PC-9 (cell line): ENCODE results near the gene THOC7. TPM values are rescaled to one million over a fixed set of nuclear protein-coding genes. Genes with fewer than 3 reads are reported as not detected.

Experiments
- BruUV-seq: library from RNA; stranded (reverse); fragments of 400-500 nt; replicated peaks from 2 replicates; lab custom pipeline; 2021; lab: Mats Ljungman, UMichigan
- CTCF ChIA-PET: fragments of 300-600 bp; sonication (Branson Sonifier 250); formaldehyde crosslinking; loops from one replicate; lab custom pipeline; 2022; ENCODE audit warnings: antibody characterized with exemption; lab: Charles Lee
- POLR2A ChIA-PET: fragments of 300-600 bp; sonication (Branson Sonifier 250); formaldehyde crosslinking; loops from one replicate; lab custom pipeline; 2022; ENCODE audit warnings: antibody characterized with exemption; ENCODE audit not compliant: unreplicated experiment; lab: Charles Lee
- DNase-seq, 2 experiments: peaks; one replicate each; pipeline versions ENCODE4 v3.0.0 to v3.0.0-alpha.2; 2015 to 2022; ENCODE audit warnings: mixed read lengths in 1 of 2
- H2AFZ ChIP-seq: fragments of 200-600 bp; sonication (generic); 2 replicates; pipeline ENCODE4 v1.8.1; 2017; ENCODE audit warnings: antibody characterized with exemption
- H3F3A ChIP-seq: fragments of 200-600 bp; sonication (generic); 2 replicates; pipeline ENCODE4 v1.8.1; 2017; ENCODE audit warnings: antibody characterized with exemption, mild to moderate bottlenecking, low read depth; ENCODE audit not compliant: insufficient read depth
- H3K27ac ChIP-seq: fragments of 200-600 bp; sonication (generic); 2 replicates; pipeline ENCODE4 v1.6.1; 2016; ENCODE audit warnings: mixed run types
- H3K27me3 ChIP-seq: fragments of 200-600 bp; sonication (generic); 2 replicates; pipeline ENCODE4 v1.6.1; 2016; ENCODE audit warnings: low read depth, mixed run types; ENCODE audit not compliant: insufficient read depth
- H3K36me3 ChIP-seq: fragments of 200-600 bp; sonication (generic); 2 replicates; pipeline ENCODE4 v1.6.1; 2016; ENCODE audit warnings: low read depth, mixed run types
- H3K4me1 ChIP-seq: fragments of 200-600 bp; sonication (generic); replicated peaks from 2 replicates; pipeline ENCODE4 v1.6.1; 2016; ENCODE audit warnings: mixed run types; ENCODE audit not compliant: insufficient read depth
- H3K4me2 ChIP-seq: fragments of 200-600 bp; sonication (generic); 2 replicates; pipeline ENCODE4 v1.6.1; 2017; ENCODE audit warnings: mixed run types
- H3K4me3 ChIP-seq: fragments of 200-600 bp; sonication (generic); 2 replicates; pipeline ENCODE4 v1.6.1; 2016; ENCODE audit warnings: mixed run types
- H3K79me2 ChIP-seq: fragments of 200-600 bp; sonication (generic); 2 replicates; pipeline ENCODE4 v1.6.1; 2017; ENCODE audit warnings: low read depth, mixed run types
- H3K9me2 ChIP-seq: fragments of 200-600 bp; sonication (generic); 2 replicates; pipeline ENCODE4 v1.8.1; 2017; ENCODE audit warnings: mild to moderate bottlenecking; ENCODE audit not compliant: insufficient read depth
- H3K9me3 ChIP-seq: fragments of 200-600 bp; sonication (generic); 2 replicates; pipeline ENCODE4 v1.8.1; 2016; ENCODE audit warnings: low read depth; ENCODE audit not compliant: insufficient read depth
- H4K20me1 ChIP-seq: fragments of 200-600 bp; sonication (generic); 2 replicates; pipeline ENCODE4 v1.8.1; 2017; ENCODE audit not compliant: insufficient read depth
- EZH2 ChIP-seq: fragments of 200-600 bp; sonication (generic); IDR thresholded peaks from 2 replicates; pipeline ENCODE4 v1.8.0; 2017; ENCODE audit warnings: antibody characterized with exemption, low read depth
- intact Hi-C: fragments of 100-400 bp; cut with micrococcal nuclease; formaldehyde crosslinking; loops from one replicate; pipeline ENCODE4 v1.10.0; 2022; ENCODE audit not compliant: unreplicated experiment
- total RNA-seq: library from RNA; stranded (reverse); gene quantifications from 2 replicates; pipeline ENCODE4 v1.2.3, GENCODE V29; 2021
- TF ChIP-seq, protein P1 (sequence below): fragments of 200-600 bp; sonication (generic); conservative IDR thresholded peaks from 2 replicates; pipeline ENCODE4 v1.6.1; 2017; ENCODE audit warnings: mixed run types, antibody characterized with exemption, mild to moderate bottlenecking, moderate library complexity

Gene THOC7
- total RNA-seq, 1 experiment from 2014 or later: 94.3 TPM

DNA sequence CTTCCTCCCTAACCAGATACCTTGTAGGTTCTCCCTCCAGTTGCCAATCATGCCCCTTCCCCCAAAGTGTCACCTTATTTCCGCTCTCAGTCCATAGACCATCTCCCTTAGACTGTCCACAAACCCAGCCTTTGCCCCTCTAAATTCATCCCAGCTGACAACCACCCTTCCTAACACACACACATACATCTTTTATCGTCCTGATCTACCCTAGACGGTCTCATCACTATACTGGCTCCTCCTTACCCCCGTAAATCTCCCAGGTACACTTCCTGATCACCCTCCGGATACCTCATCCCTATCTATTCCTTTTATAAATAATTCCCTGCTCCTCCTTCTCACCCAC, 828 bp downstream of the THOC7 start:
- DNase-seq: no peak
- no peak overlapping the region for H3K27ac ChIP-seq
- no peaks in the 10 kb centered on the region for H3K9me3 ChIP-seq
- H3K4me3 ChIP-seq: peak overlapping the region; percentile 90
- H4K20me1 ChIP-seq: no peaks in the 10 kb centered on the region
- ChIA-PET CTCF (no interaction called here), POLR2A (no interaction called here)
- H2AFZ ChIP-seq: peak overlapping the region; percentile 86
- no peaks in the 10 kb centered on the region for H3K27me3 ChIP-seq
- H3F3A ChIP-seq: no peaks in the 10 kb centered on the region
- peaks cover 13% of the 10 kb centered on the region for H3K4me1 ChIP-seq
- no TSS peak for BruUV-seq
- peak overlapping the region; percentile 86 for H3K4me2 ChIP-seq
- peaks cover 83% of the 10 kb centered on the region for H3K79me2 ChIP-seq
- H3K9me2 ChIP-seq: no peaks in the 10 kb centered on the region
- intact Hi-C loops: no loop called here
- H3K36me3 ChIP-seq: no peaks in the 10 kb centered on the region
- no peak for TF ChIP-seq EZH2
- TF ChIP-seq, protein P1, sequence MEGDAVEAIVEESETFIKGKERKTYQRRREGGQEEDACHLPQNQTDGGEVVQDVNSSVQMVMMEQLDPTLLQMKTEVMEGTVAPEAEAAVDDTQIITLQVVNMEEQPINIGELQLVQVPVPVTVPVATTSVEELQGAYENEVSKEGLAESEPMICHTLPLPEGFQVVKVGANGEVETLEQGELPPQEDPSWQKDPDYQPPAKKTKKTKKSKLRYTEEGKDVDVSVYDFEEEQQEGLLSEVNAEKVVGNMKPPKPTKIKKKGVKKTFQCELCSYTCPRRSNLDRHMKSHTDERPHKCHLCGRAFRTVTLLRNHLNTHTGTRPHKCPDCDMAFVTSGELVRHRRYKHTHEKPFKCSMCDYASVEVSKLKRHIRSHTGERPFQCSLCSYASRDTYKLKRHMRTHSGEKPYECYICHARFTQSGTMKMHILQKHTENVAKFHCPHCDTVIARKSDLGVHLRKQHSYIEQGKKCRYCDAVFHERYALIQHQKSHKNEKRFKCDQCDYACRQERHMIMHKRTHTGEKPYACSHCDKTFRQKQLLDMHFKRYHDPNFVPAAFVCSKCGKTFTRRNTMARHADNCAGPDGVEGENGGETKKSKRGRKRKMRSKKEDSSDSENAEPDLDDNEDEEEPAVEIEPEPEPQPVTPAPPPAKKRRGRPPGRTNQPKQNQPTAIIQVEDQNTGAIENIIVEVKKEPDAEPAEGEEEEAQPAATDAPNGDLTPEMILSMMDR: no peak

DNA sequence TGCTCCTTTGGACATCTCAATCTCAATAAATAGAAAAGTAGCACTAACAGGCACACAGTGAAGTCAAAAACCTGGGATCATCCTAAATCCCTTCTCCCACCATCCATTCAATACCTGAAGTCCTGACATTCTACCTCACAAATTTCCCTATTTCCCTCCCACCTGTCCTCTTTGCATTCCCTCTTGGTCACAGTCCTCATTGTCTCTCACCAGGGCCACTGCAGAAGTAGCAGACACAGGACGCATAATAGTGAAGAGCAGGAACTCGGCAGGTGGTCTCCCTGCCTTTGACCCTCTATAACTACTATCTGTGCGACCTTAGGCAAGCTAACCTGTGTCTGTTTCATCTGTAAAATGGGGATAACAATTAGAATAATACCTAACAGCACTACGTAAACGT, 2.3 kb downstream of the THOC7 start:
- Histone ChIP-seq H2AFZ (no peak overlapping the region), H3F3A (no peaks in the 10 kb centered on the region), H3K4me3 (no peak overlapping the region), H3K36me3 (no peaks in the 10 kb centered on the region), H3K27me3 (no peaks in the 10 kb centered on the region), H3K27ac (no peak overlapping the region), H4K20me1 (no peaks in the 10 kb centered on the region), H3K9me2 (no peaks in the 10 kb centered on the region), H3K9me3 (no peaks in the 10 kb centered on the region), H3K79me2 (peaks cover 85% of the 10 kb centered on the region), H3K4me1 (peaks cover 13% of the 10 kb centered on the region), H3K4me2 (no peak overlapping the region)
- no peak for TF ChIP-seq EZH2
- TF ChIP-seq, protein P1: no peak
- CTCF ChIA-PET: no interaction called here
- POLR2A ChIA-PET: interaction anchor here (0.6 kb wide), 1 partner anchor 29 kb away, joined by 15 read pairs; no protein-coding TSS in a partner anchor
- intact Hi-C loops: no loop called here
- DNase-seq: no peak
- no TSS peak for BruUV-seq

DNA sequence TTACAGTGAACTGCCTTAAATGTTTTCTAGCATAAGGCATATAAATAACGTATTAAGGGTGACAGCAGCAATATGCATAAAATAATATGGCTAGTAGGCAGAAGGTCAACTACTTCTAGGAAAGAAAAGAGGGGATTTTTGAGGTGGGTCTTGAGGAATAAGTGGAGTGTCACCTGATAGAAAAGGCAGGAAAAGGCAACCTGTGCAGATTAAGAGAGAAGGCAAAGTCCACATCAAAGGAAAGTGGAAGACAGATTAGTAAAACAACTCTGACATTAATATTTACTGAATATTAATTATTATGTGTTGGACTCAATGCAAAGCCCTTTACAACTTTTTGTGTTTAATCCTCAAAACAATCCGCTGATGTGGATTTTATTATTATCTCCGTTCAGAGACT, 2.8 kb downstream of the THOC7 start:
- BruUV-seq: no TSS peak
- no peak overlapping the region for H3K27ac ChIP-seq
- H3K9me2 ChIP-seq: no peaks in the 10 kb centered on the region
- H2AFZ ChIP-seq: no peak overlapping the region
- H3K79me2 ChIP-seq: peaks cover 85% of the 10 kb centered on the region
- H3K36me3 ChIP-seq: no peaks in the 10 kb centered on the region
- TF ChIP-seq, protein P1: no peak
- TF ChIP-seq EZH2: no peak
- no peaks in the 10 kb centered on the region for H3K27me3 ChIP-seq
- intact Hi-C loops: no loop called here
- H3K4me2 ChIP-seq: no peak overlapping the region
- H4K20me1 ChIP-seq: no peaks in the 10 kb centered on the region
- H3K9me3 ChIP-seq: no peaks in the 10 kb centered on the region
- no peak overlapping the region for H3K4me3 ChIP-seq
- H3F3A ChIP-seq: no peaks in the 10 kb centered on the region
- CTCF ChIA-PET: no interaction called here
- POLR2A ChIA-PET: no interaction called here
- no peak for DNase-seq
- H3K4me1 ChIP-seq: peaks cover 13% of the 10 kb centered on the region
